GM04503 (cell line): ENCODE measurements around the gene C4BPA.

Experiments used
- DNase-seq: peaks from one replicate; pipeline ENCODE4 v3.0.0-alpha.2; 2012; ENCODE audit warnings: low read depth

C4BPA gene

DNA sequence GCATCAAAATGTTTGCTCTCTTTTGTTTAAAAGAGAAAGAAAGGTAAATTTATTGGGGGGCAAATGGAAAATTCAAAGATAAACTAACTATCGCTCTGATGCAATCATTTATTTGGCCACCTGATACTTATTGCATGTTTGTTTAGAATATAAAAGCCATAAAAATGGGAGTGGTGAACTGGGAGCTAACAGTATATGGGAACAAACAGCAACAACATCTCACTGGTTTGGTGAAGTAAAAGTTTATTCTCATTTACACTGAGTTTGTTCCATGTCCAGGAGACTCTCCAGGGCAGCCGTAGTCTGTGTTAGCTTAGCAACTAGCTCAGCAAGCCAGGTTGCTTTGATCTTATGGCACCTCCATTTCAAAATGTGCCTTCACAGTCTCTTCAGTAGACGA, 20.4 kb downstream of the C4BPA start:
- DNase-seq, result no peak

DNA sequence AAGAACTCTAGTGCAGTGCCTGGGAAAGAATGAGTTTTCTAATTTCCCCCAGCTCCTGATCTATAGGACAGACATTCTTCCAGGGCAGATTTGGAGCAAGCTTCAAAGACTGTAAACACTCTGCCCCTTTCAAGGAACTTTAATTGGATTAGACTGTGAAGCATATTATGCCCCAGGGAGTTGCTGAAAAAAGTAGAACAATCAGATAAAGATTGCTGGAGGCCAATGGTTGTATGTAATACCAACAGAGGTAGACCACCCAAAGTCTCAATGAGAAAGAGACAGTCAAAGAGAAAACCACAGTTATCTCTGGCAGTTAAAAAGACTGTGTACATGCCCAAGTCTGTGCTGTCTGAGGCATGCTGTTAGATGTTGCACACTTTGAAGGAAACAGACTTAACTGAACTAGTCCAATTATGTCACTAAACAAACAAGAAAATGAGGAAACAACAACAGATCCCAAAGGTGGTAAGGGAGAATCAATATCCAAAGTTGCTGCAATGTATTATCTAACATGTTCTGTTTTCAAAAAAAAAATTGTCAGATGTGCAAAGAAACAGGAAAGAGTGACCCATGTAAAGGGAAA, 24.4 kb downstream of the C4BPA start:
- DNase-seq, result no peak

DNA sequence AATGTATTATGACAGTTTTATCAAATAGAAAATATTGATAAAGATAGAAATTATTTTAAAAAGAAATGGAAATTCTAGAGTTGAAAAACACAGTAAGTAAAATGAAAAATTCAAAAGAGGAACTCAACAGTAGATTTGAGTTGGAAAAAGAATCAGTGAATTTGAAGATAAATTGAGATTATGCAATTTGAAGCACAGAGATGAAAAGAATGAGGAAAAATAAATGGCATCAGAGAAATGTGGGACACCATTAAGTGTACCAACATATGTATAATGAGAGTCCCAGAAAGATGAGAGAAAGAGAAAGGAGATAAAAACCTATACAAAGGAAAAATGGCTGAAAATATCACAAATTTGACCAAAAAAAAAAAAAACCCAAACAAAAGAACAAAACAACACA, 25.0 kb downstream of the C4BPA start:
- DNase-seq, result no peak

DNA sequence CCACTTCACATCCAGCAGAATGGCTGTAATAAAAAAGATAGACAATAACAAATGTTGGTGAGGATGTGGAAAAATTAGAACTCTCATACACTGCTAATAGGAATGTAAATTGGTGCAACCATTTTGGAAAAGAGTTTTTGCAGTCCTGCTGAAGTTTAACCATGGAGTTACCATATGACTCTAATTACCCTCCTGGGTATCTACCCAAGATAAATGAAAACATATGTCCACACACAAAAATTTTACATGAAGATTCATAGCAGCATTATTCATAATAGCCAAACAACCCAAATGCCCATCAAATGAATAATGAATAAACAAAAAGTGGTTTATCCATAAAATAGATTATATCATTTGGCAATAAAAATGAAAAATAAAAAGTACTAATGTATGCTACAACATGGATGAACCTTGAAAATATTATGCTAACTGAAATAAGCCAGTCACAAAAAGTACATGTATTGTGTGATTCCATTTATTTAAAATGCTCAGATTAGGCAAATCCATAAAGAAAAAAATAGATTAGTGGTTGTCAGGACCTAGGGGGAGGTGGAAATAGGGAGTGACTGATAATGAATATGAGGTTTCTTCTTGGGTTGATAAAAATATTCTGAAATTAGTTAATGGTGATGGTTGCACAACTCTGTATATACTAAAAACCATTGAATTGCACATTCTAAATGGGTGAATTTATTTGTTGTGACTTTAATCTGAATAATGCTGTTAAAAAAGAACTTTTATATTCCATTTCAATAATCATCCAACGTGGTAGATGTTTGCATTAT, 26.4 kb downstream of the C4BPA start:
- DNase-seq, result no peak

DNA sequence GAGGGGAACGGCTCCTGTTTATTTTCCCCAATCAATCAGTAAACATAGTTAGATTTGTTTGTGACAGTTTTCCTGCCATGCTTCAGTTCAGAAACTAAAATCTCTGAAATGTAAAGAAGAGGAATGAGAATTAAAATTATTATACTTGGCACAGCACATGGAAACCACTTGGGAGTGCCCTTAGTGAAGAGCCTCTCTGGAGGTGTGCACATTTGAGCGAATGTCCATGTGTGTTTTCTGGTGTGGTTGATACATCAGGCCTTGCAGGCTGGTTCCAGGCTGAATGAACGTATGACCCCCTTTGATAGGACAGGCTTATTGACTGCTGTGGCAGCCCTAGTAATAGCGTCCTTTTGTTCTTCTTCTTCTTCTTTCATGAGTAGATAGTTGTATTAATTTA, 27.1 kb downstream of the C4BPA start:
- DNase-seq, result no peak

DNA sequence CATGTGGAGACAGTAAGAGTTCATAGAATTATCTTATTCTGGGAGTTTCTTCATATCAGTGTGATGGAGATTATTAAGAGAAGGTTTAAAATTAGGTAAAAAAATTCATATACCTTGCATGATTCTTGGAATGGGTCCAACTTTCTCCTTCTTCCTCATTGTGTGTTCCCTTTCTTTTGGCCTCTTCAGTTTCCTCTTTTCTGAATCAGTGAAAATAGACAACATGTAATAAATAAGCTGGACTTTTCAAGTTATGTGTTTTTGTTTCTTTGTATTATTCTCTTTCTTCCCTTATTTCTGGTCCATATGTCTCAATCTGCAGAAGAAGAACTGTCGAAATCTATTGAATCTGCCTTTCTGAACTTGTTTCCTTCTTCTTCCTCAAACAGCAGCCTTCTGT, 30.5 kb downstream of the C4BPA start:
- DNase-seq, result no peak

DNA sequence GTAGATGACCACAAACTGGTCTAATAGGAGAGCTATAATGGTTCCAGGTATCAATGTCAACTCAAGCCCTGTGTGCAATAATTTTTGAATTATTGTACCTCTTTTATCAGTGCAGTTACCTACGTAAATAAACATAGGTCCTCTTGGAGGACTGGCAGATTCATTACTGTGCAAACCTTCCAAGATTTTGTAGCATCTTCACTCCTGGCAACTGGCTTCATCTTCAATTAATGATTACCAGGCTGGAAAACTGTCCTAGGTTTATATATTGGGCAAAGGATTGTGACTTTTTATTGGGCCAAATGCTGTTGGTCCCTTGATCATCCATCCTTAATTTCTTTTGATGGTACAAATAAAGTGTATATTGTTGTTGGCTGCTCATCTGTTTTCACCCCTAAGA, 35.6 kb downstream of the C4BPA start:
- no peak for DNase-seq

DNA sequence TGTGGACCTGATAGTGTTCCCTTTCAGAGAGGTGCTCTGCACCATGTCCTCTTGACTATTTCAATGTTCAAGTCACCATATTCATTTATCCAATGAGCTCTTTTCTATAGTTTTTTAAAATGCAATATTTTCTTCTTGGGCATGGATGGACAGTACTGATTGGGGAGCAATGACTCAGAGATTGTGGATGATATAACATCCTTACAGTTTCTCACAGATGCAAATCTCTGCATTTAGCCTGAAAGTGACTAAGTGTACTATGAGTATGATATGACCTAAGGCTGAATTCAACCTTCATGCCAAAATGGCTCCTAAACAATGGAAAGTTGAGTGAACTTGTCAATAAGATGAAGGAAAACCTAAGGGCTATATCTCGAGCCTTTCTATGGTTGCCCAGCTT, 36.5 kb downstream of the C4BPA start:
- DNase-seq, result no peak

DNA sequence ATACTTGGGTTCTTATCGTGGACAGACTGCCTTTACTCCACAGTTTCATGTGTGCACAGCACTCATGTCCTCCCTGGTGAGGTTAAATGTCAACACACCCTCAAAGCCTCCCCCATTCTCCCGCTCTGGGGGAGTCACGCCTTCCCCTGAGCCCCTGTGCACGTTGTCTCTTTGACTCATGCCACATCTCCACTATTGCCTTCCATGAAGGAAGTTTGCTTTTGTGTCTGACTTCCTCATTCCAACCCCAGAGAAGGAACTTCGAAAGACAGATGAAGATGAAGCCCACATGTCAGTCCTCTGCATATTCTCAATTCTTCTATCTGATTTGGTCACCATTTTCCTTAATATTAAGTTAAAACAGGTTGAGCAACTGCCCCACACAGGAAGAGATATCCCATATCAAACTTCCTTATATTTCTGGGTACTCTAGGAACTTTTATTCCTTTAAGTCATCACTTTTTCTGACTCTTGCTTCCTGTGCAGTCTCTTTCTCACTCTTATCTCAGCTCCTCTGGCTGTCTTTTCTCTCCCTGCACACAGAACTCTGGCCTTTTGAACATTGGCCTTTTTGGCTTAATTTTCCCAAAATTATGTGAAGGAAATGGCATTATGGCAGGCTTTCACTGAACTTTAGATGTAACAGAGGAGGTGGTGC, 41.5 kb downstream of the C4BPA start:
- no peak for DNase-seq

DNA sequence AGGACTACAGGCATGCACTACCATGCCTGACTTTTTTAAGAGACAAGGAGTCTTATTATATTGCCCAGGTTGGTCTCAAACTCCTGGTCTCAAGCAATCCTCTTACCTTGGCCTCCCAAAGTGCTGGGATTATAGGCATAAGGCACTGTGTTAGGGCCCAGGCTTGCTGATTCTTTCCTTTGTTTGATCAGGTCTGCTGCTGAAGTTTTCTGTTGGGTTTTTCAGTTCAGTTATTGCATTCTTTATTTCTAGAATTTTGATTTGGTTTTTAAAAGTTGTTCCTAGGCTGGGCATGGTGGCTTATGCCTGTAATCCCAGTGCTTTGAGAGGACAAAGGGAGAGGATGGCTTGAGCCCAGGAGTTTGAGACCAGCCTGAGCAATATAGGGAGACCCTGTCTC, 47.9 kb downstream of the C4BPA start:
- no peak for DNase-seq

DNA sequence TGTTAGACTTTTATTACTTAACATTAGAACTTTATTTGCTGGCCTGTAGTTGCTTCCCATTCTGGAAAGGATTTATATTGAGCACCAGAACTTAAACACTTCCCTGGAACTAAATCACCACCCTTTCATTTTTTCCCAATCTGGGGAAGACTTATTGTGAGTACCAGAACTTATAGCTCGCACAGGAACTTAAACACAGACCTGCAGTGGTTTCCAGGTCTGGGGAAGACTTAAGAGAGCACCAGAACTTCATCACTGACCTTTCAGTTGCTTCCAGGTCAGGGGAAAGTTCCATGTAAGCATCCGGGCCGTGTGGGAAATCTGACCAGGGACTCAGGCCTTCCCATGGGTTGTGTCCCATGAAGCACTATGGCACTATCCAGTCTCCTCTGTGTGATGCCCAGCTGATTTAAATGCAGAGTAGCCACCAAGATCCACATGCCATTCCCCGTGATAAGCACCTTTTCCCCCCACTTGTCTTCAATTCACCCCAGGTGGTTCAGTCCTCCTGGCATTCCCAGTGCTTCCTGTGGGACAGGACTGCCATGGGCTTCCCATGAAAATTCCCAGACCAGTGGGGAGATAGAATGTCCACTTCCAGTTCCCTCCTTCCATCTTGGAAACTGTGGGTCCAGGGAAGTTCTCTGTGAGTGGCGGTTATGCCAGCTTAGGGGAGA, 48.9 kb downstream of the C4BPA start:
- no peak for DNase-seq

DNA sequence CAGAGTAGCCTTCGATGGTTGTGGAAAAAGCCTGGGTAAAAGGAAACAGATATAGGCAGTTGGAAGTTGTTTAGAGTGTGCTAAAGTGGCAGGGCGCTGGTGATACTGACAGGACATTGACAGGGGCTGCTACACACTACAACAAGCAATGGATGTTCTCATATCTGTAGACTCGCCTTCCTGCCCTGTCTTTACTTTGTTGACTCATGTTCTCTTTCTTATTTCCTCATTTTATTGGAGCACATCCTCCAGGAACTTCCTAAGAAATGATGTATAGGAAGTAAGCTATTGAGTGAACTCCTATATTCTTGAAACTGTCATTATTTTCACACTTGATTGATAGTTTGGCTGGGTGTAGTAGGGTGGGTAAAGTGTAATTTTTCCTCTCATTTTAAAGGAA, 51.0 kb downstream of the C4BPA start:
- no peak for DNase-seq

DNA sequence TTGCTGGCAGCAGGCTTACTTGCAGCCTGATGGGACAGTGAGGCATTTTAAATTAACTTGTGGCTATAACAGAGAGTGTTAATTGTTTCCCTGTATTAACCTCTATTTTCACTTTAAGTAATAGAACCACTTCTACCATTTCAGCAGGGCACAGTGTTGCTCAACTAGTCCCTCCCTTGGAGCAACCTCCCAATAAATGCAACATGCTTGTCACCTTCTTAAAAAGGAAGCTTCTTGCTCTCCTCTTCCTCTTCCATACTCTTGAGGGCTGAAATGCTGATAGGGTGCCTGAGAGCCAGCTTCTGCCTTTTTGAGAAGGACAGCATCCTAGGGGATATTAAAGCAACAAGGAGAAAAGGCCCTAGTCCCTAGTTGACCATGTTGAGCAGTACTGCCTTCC, 52.1 kb downstream of the C4BPA start:
- no peak for DNase-seq

DNA sequence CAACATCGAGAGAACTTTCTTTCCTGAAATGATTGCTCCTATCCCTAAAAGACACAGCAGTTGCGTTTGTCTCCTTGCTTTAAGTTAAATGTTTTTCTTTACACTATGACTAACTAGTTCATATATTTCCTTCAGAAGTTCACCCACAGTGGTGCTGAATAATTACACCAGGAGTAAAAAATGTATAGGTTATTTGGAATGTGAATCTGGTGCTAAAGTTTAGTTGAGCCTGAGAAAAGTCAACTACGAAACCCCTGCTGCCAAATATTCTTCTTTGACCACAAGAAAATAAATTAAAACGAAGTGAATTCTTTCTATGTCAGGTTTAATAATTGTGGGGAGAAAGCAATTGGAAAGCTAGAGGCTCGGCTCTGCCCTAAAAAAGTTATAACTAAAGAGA, 52.8 kb downstream of the C4BPA start:
- DNase-seq, result no peak

DNA sequence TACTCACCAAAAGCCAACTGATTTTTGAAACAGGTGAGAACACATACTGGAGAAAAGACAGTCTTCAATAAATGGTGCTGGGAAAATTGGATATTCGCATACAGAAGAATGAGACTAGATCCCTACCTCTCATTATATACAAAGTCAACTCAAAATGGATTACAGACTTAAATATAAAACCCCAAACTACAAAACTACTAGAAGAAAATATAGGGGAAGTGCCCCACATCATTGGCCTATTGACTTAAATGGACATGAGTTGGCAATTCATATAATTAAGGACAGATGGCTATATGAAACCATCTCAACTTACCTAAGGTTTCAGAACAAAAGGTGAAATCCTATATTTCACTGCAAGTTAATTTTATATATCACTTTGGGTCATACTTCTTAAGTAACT, 60.1 kb downstream of the C4BPA start:
- DNase-seq, result no peak

DNA sequence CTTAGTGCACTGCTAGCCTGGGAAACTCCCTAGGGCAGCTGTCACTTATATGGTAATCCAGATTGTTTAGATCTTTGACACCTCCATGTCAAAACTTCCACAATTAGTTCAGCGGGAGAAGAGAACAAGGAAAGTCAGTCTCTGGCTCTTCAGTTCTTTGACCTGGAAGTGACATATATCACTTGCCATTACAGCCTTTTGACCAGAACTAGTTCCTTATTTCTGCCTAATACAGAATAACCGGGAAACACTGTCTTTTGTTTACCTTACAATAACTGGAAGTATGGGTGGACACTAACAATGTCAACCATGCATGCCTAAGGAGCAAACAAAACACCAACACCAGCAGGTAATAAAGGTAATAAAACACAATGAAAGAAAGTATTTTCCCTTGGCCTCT, 68.3 kb downstream of the C4BPA start:
- no peak for DNase-seq

DNA sequence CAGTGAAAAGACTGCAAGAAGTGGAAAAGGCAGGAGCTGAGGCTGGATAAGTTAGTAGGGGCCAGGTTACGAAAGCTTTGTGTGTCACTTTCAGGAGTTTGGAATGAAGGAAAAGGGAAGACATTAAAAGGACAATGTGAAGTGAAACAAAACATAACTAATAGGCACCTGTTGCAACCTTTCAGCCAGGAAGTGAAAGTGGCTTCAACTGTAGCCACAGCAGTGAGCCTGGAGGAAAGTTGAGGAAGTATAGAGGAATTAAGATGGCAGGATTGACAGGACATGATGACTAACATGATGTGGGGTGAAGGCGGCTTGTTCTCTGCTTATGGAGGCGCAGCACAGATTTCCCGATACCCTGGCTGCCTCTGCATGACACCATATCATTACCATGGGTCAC, 68.9 kb downstream of the C4BPA start:
- DNase-seq, result no peak

DNA sequence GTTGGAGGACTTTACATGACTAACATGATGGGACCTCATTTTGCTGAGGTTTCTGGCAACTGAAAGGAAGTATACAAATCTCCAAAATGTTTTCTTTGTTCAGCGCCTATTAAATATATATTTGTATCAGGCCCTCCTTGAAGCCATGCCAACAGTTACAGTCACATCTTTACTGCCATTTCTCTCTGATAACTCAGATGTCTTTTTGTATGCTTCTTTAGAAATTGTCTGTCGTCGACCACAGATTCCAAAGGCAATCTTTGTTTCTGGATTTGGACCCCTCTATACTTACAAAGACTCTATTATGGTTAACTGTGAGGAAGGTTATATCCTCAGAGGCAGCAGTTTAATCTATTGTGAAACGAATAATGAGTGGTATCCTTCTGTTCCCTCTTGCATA, 69.4 kb downstream of the C4BPA start:
- no peak for DNase-seq

DNA sequence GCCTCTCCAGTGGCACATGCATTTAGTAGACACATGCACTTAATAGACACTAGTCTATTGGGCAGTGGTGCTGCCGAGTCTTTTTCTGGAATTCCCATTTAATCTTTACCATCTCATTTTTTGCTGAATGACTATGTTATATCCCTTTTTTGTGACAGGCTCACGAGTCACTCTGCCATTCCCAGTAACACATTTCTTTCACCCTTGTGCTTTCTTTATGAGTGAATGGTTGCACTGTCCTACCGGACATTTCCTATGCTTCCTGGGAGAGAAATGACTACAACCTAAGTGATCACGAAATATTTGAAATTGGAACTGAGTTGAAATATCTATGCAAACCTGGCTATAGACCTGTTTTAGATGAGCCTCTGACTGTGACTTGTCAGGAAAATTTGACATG, 70.9 kb downstream of the C4BPA start:
- DNase-seq, result no peak

DNA sequence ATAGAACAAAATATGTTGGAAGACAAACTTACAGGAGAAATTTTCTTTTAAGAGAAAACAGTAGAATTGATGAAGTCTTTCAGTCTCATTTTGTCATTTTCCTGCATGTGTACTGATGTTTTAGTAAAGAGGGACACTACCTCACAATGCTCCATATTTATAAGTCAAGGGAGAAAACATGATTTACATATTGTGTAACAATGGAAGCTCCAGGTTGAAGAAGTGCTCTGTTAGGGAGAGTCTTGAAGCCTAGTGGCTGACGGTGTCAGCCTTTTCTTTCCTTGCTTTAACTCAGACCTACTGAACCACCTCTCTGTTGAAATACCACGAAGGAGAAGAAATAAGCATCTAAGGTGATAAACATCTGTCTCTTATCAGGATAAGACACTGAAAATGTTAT, 75.0 kb downstream of the C4BPA start:
- no peak for DNase-seq

DNA sequence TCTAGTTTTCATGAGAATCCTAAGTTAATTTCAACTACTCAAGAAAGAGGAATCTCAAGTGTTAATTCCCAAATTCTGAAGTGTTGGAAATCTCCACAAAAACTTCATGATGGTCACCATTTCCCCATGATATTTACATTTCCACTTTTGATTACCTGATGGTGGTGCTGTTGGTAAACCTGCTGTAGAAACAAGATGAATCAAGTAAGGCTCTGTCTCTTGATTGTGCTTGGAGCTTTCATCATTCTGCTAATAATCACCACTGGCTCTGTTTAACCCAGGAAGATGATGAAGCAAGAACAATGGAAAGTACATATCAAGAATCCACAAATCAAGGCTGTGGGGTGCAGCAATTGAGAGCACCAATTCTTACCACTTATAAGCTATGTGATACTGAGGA, 77.8 kb downstream of the C4BPA start:
- no peak for DNase-seq

DNA sequence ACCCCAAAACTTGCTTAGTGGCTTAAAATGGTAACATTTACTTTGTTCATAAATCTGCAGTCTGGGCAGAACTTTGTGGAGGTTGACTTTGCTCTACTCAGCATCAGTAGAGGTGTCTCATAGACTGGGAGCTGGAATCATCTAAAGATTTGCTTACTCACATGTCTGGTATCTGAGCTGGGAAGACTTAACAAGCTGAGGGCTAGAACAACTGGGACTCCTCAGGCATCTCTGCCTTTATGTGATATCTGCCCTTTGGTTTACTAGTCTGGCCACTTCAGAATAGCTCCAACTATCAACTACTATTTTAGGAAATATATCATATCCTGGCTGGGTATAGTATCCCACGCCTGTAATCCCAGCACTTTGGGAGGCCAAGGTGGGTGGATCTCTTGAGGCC, 82.5 kb downstream of the C4BPA start:
- no peak for DNase-seq

DNA sequence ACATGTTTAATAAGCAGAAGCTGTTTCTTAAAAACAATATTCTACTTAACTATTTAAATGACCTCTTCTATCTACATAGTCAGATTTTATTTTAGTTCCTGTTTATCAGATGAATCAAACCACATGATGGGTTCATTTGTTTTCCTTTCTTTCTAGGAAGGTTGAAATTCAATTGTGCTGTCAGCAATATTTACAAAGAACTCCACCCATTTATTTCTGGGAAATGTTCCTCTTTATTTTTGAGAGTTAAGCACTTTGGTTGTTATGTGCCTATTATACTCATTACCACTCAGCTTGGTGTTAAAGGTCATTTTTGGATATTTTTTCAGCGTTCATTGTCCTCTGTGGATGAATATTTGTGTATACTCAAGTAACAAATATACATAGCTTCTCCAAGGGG, 84.9 kb downstream of the C4BPA start:
- no peak for DNase-seq
